Subcutaneous abdominal adipose tissue (tissue), 5 donors: ENCODE results near the gene AZGP1.
"Not testable (repeated sequence)": the region's sequence is repeated elsewhere in the genome, so short reads cannot be mapped to it uniquely, and the experiment has no call there.

ENCODE experiments used
- H3K27ac ChIP-seq: one replicate; pipeline ENCODE4 v1.7.0; 2013; ENCODE audit warnings: low read depth, mild to moderate bottlenecking, inconsistent platforms, low read length, moderate library complexity
- H3K27me3 ChIP-seq, 5 donors: one replicate each; pipeline ENCODE4 v1.7.0; 2013; ENCODE audit warnings: low read length in 5 of 5, inconsistent platforms in 1 of 5; ENCODE audit not compliant: control insufficient read depth in 5 of 5, insufficient read depth in 4 of 5
- H3K36me3 ChIP-seq, 5 donors: one replicate each; pipeline ENCODE4 v1.7.0; 2013; ENCODE audit warnings: low read length in 5 of 5; ENCODE audit not compliant: control insufficient read depth in 5 of 5, insufficient read depth in 5 of 5
- H3K4me1 ChIP-seq, 5 donors: one replicate each; pipeline ENCODE4 v1.7.0; 2013; ENCODE audit warnings: low read length in 5 of 5, mild to moderate bottlenecking in 3 of 5, moderate library complexity in 1 of 5; ENCODE audit not compliant: control insufficient read depth in 5 of 5, insufficient read depth in 5 of 5
- H3K4me3 ChIP-seq, 5 donors: one replicate each; pipeline ENCODE4 v1.7.0; 2013; ENCODE audit warnings: low read length in 5 of 5, low read depth in 1 of 5
- H3K9ac ChIP-seq, 5 donors: one replicate each; pipeline ENCODE4 v1.7.0; 2013; ENCODE audit warnings: low read length in 5 of 5, mild to moderate bottlenecking in 4 of 5, moderate library complexity in 3 of 5
- H3K9me3 ChIP-seq, 5 donors: one replicate each; pipeline ENCODE4 v1.7.0; 2013; ENCODE audit warnings: low read length in 5 of 5; ENCODE audit not compliant: control insufficient read depth in 5 of 5
- donor health status: healthy.
- donor health status: healthy.
- donor health status: healthy.
- donor health status: healthy.
- donor health status: healthy.

The AZGP1 gene

DNA sequence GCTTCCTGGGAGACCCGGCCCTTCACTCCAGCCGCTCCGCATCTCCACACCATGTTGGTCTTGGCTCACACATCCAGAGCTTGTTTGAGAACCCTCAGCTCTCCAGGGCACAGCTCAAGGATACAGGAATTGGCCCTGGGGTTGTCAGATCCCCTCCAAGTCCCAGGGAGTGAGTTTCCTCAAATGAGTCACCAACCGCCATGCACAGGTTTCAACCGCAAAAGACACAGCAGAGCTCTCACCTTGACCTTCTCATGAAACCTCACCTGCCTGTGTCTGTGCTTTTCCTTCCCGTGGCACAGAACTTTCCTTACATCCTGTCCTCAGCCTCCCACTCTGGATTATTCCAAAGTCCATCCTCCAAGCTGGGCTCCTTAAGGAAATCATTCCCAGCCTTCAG lies 20.6 kb downstream of the AZGP1 start:
- Histone ChIP-seq H3K27me3 (peaks cover 0 to 4% (median 0%) of the 10 kb centered on the region in 5 donors), H3K9me3 (peaks cover 0 to 7% (median 0%) of the 10 kb centered on the region in 5 donors), H3K27ac (no peak overlapping the region), H3K4me1 (peaks cover 0 to 4% (median 3%) of the 10 kb centered on the region in 5 donors), H3K4me3 (no peak overlapping the region), H3K36me3 (no peaks in the 10 kb centered on the region), H3K9ac (no peak overlapping the region)

GRCh38 chr7:99954643-99955042 lies 21.2 kb downstream of the AZGP1 start:
- H3K36me3 ChIP-seq, H3K9me3 ChIP-seq, H3K4me1 ChIP-seq, H3K4me3 ChIP-seq, H3K27me3 ChIP-seq, H3K9ac ChIP-seq, H3K27ac ChIP-seq: not testable (repeated sequence)

DNA sequence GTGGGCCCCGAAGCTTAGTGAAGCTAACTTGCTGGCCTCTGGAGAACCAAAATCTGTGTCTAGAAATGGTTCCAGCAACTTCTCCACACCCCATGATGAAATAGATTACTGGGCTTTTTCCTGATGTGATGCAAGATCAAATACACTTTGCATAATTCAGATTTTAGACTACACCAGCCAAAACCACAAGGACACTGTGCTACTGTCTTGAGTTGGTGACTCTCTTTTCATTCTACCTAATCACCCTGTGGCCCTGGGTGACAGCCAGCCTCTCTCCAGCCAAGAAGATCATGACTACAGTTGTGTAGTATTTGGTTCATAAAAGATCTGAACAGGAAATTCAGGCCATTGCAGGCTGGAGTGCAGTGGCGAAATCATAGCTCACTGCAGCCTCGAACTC lies 22.2 kb downstream of the AZGP1 start:
- H3K4me1 ChIP-seq: peaks cover 0 to 4% (median 3%) of the 10 kb centered on the region in 5 donors
- peaks cover 0 to 7% (median 0%) of the 10 kb centered on the region in 5 donors for H3K9me3 ChIP-seq
- no peaks in the 10 kb centered on the region for H3K36me3 ChIP-seq
- H3K27ac ChIP-seq: no peak overlapping the region
- H3K27me3 ChIP-seq: no peaks in the 10 kb centered on the region
- H3K4me3 ChIP-seq: no peak overlapping the region
- no peak overlapping the region for H3K9ac ChIP-seq

- H3K9ac ChIP-seq, H3K27me3 ChIP-seq, H3K9me3 ChIP-seq, H3K27ac ChIP-seq, H3K4me3 ChIP-seq, H3K36me3 ChIP-seq, H3K4me1 ChIP-seq: not testable (repeated sequence)
These were observed 23.2 kb downstream of the AZGP1 start for GRCh38 chr7:99952649-99953048.

GRCh38 chr7:99950819-99951218 lies 25.0 kb downstream of the AZGP1 start:
- H3K9ac ChIP-seq, H3K27ac ChIP-seq, H3K36me3 ChIP-seq, H3K4me1 ChIP-seq, H3K27me3 ChIP-seq, H3K4me3 ChIP-seq, H3K9me3 ChIP-seq: not testable (repeated sequence)

- no peaks in the 10 kb centered on the region for H3K36me3 ChIP-seq
- no peak overlapping the region for H3K27ac ChIP-seq
- peaks cover 0 to 3% (median 0%) of the 10 kb centered on the region in 5 donors for H3K27me3 ChIP-seq
- no peak overlapping the region for H3K9ac ChIP-seq
- H3K9me3 ChIP-seq: peaks cover 0 to 7% (median 0%) of the 10 kb centered on the region in 5 donors
- peaks cover 0 to 4% (median 3%) of the 10 kb centered on the region in 5 donors for H3K4me1 ChIP-seq
- H3K4me3 ChIP-seq: no peak overlapping the region
These were observed 26.1 kb downstream of the AZGP1 start for GRCh38 chr7:99949645-99950228.

DNA sequence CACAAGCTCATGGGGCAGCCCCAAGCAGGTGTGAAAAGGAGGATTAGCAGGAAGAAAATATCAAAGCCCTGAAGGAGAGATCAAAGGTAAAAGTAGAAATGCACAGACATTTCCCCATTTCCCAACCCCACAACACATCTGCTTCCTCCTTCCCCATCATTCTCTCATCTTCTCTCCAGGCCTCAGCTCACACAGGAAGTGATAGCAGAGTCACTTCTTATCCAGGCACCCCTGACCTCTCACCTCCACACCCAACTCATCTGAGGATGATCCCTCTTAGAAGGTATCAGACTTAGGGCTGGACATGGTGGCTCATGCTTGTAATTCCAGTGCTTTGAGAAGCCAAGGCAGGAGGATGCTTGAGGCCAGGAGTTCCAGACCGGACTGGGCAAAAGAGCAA lies 28.2 kb downstream of the AZGP1 start:
- Histone ChIP-seq H3K36me3 (no peaks in the 10 kb centered on the region), H3K4me3 (no peak overlapping the region), H3K27me3 (peaks cover 0 to 4% (median 0%) of the 10 kb centered on the region in 5 donors), H3K9me3 (peaks cover 0 to 7% (median 0%) of the 10 kb centered on the region in 5 donors), H3K9ac (no peak overlapping the region), H3K4me1 (no peaks in the 10 kb centered on the region), H3K27ac (no peak overlapping the region)

DNA sequence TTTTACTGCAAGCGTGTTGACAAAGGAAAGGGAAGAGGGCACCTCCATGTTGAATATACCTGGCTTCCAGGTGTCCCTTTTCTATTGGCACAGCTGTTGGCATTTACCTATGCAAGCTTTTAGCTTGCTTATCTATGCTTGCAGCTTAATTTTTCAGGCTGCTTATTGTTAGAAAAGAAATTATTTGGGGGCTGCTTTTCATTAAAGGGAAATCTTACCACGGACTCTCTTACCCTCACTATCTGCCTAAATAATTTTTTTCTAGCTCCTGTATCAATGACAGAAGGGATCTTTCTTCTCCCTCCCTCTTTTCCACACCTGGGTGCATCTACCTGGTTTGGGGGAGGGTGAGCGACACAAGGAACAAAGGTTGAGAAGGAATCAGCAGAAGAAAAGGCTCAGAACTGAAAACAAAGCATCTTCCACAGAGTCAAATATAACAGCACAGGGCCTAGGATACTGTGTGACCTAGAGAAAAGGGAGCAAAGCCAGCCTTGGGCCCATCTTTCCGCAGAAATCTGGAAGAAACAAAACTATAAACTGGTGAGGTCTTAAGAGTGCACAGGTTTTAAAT lies 31.2 kb downstream of the AZGP1 start:
- no peak overlapping the region for H3K9ac ChIP-seq
- H3K9me3 ChIP-seq: no peaks in the 10 kb centered on the region
- H3K4me1 ChIP-seq: no peaks in the 10 kb centered on the region
- no peak overlapping the region for H3K27ac ChIP-seq
- H3K4me3 ChIP-seq: no peak overlapping the region
- peaks cover 0 to 7% (median 0%) of the 10 kb centered on the region in 5 donors for H3K27me3 ChIP-seq
- no peaks in the 10 kb centered on the region for H3K36me3 ChIP-seq

GRCh38 chr7:99943641-99944496 lies 32.0 kb downstream of the AZGP1 start:
- no peaks in the 10 kb centered on the region for H3K4me1 ChIP-seq
- H3K4me3 ChIP-seq: no peak overlapping the region
- H3K27me3 ChIP-seq: peaks cover 0 to 7% (median 0%) of the 10 kb centered on the region in 5 donors
- no peak overlapping the region for H3K9ac ChIP-seq
- H3K27ac ChIP-seq: no peak overlapping the region
- H3K9me3 ChIP-seq: peaks cover 0 to 3% (median 0%) of the 10 kb centered on the region in 5 donors
- no peaks in the 10 kb centered on the region for H3K36me3 ChIP-seq

DNA sequence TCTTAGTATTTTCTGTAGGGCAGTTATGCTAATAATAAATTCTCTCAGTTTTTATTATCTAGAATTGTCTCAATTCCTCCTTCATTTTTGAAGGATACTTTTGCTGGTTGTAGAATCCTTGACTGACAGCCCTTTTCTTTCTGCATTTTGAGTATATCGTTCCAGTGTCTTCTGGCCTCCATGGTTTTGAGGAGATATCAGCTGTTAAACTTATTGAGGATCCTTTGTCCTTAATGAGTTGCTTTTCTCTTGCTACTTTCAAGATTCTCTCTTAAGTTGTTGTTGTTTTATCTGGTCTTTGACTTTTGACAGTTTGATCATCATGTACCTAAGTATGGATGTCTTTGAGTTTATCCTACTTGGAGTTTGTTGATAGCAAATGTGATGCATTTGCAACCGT lies 37.5 kb downstream of the AZGP1 start:
- H3K27ac ChIP-seq: no peak overlapping the region
- H3K4me3 ChIP-seq: no peak overlapping the region
- no peak overlapping the region for H3K9ac ChIP-seq
- no peaks in the 10 kb centered on the region for H3K4me1 ChIP-seq
- H3K36me3 ChIP-seq: no peaks in the 10 kb centered on the region
- peaks cover 2 to 11% (median 6%) of the 10 kb centered on the region in 5 donors for H3K9me3 ChIP-seq
- H3K27me3 ChIP-seq: peaks cover 3 to 14% (median 8%) of the 10 kb centered on the region in 5 donors
